Fibroblast of skin of abdomen (primary cell): ENCODE data around the gene ZNF674.
"Not testable (repeated sequence)": the region's sequence is repeated elsewhere in the genome, so short reads cannot be mapped to it uniquely, and the experiment has no call there.

ENCODE experiments used
- DNase-seq: peaks from one replicate; pipeline ENCODE4 v3.0.0-alpha.2; 2013

The ZNF674 gene

GRCh38 chrX:46569621-46570020 lies 24.4 kb upstream of the ZNF674 start:
- DNase-seq: no peak

- no peak for DNase-seq
Measured at GRCh38 chrX:46567388-46567787, 22.2 kb upstream of the ZNF674 start.

- no peak for DNase-seq
Measured at GRCh38 chrX:46561824-46562657, 16.8 kb upstream of the ZNF674 start.

GRCh38 chrX:46559062-46559461 lies 13.8 kb upstream of the ZNF674 start:
- DNase-seq: no peak

GRCh38 chrX:46554942-46555341 lies 9.7 kb upstream of the ZNF674 start:
- DNase-seq: no peak

GRCh38 chrX:46553935-46554334 lies 8.7 kb upstream of the ZNF674 start:
- DNase-seq: no peak

GRCh38 chrX:46551494-46552128 lies 6.4 kb upstream of the ZNF674 start:
- peak; percentile 62 for DNase-seq

GRCh38 chrX:46549914-46550313 lies 4.7 kb upstream of the ZNF674 start:
- no peak for DNase-seq

GRCh38 chrX:46547857-46548256 lies 2.6 kb upstream of the ZNF674 start:
- DNase-seq: peak; percentile 85

- DNase-seq: not testable (repeated sequence)
Measured at GRCh38 chrX:46544527-46544926, 694 bp downstream of the ZNF674 start.

GRCh38 chrX:46543441-46543840 lies 1.8 kb downstream of the ZNF674 start:
- no peak for DNase-seq

- DNase-seq: no peak
Measured at GRCh38 chrX:46531442-46531841, 13.8 kb downstream of the ZNF674 start.

- DNase-seq: not testable (repeated sequence)
Measured at GRCh38 chrX:46530404-46530908, 14.8 kb downstream of the ZNF674 start.

GRCh38 chrX:46529740-46530403 lies 15.3 kb downstream of the ZNF674 start:
- DNase-seq: not testable (repeated sequence)

- not testable (repeated sequence) for DNase-seq
Measured at GRCh38 chrX:46528640-46529039, 16.6 kb downstream of the ZNF674 start.

- DNase-seq: no peak
Measured at GRCh38 chrX:46506076-46506475, 39.1 kb downstream of the ZNF674 start.

- DNase-seq: no peak
Measured at GRCh38 chrX:46502848-46503247, 42.4 kb downstream of the ZNF674 start.

- DNase-seq: no peak
Measured at GRCh38 chrX:46500054-46500453, 45.2 kb downstream of the ZNF674 start.

- DNase-seq: no peak
Measured at GRCh38 chrX:46488712-46489111, 56.5 kb downstream of the ZNF674 start.

- no peak for DNase-seq
Measured at GRCh38 chrX:46485897-46486296, 59.3 kb downstream of the ZNF674 start.

GRCh38 chrX:46478634-46479033 lies 66.6 kb downstream of the ZNF674 start:
- not testable (repeated sequence) for DNase-seq

- DNase-seq: no peak
Measured at GRCh38 chrX:46477435-46477834, 67.8 kb downstream of the ZNF674 start.

- no peak for DNase-seq
Measured at GRCh38 chrX:46465203-46465602, 80.0 kb downstream of the ZNF674 start.
